HUES64 (cell line): ENCODE measurements around the gene DOCK11.
"Not testable (repeated sequence)": the region's sequence is repeated elsewhere in the genome, so short reads cannot be mapped to it uniquely, and the experiment has no call there.

Experiments used
- H3K27ac ChIP-seq: 2 replicates; pipeline ENCODE4 v1.7.0; 2013; ENCODE audit warnings: low read depth, low read length, inconsistent platforms
- H3K27me3 ChIP-seq: 2 replicates; pipeline ENCODE4 v1.6.1; 2013; ENCODE audit warnings: mild to moderate bottlenecking, low read length; ENCODE audit not compliant: insufficient read depth
- H3K36me3 ChIP-seq: 2 replicates; pipeline ENCODE4 v1.6.1; 2013; ENCODE audit warnings: mild to moderate bottlenecking, low read length; ENCODE audit not compliant: insufficient read depth
- H3K4me1 ChIP-seq: 2 replicates; pipeline ENCODE4 v1.6.1; 2013; ENCODE audit warnings: mild to moderate bottlenecking, low read length, moderate library complexity; ENCODE audit not compliant: insufficient read depth
- H3K4me3 ChIP-seq: 2 replicates; pipeline ENCODE4 v1.5.1; 2013; ENCODE audit warnings: mild to moderate bottlenecking, low read length, moderate library complexity
- H3K9ac ChIP-seq: 2 replicates; pipeline ENCODE4 v1.6.1; 2013; ENCODE audit warnings: mild to moderate bottlenecking, low read depth, low read length
- H3K9me3 ChIP-seq: 2 replicates; pipeline ENCODE4 v1.6.1; 2013; ENCODE audit warnings: low read depth, low read length; ENCODE audit not compliant: insufficient read depth
- WGBS: fragments of 150-250, 120-280 bp; methylation state at CpG from one replicate; pipeline ENCODE4 v1.1.7; 2013; ENCODE audit warnings: missing lambda C conversion rate; 5-methylcytosine and 5-hydroxymethylcytosine counted together

The DOCK11 gene

GRCh38 chrX:118726887-118727685 lies 231.5 kb downstream of the DOCK11 start, which contains the start of gene IL13RA1:
Gene IL13RA1, plus strand, starts transcription at chrX:118727606. Its CDS starts 33 bp downstream, at chrX:118727639.
- peak within 1 kb of the TSS; percentile 60 for H3K4me3 ChIP-seq
- WGBS = 5% methylated on average over 55 of the region's 56 CpGs
- no peaks in the 10 kb centered on the region for H3K36me3 ChIP-seq
- H3K27ac ChIP-seq = peak within 1 kb of the TSS; percentile 62; the same call in 1 of the 2 replicates
- peaks cover 23% of the 10 kb centered on the region for H3K27me3 ChIP-seq
- no peaks in the 10 kb centered on the region for H3K4me1 ChIP-seq
- H3K9me3 ChIP-seq = no peaks in the 10 kb centered on the region
- peak within 1 kb of the TSS; percentile 56 for H3K9ac ChIP-seq

- H3K27me3 ChIP-seq = peaks cover 23% of the 10 kb centered on the region
- peak overlapping the region; percentile 50 for H3K9ac ChIP-seq
- no peak overlapping the region for H3K27ac ChIP-seq
- 2% methylated on average over 73 of the region's 73 CpGs for WGBS
- H3K9me3 ChIP-seq = no peaks in the 10 kb centered on the region
- H3K36me3 ChIP-seq = no peaks in the 10 kb centered on the region
- H3K4me1 ChIP-seq = no peaks in the 10 kb centered on the region
- H3K4me3 ChIP-seq = peak overlapping the region; percentile 60
Observed at GRCh38 chrX:118727686-118728339, 232.2 kb downstream of the DOCK11 start.

DNA sequence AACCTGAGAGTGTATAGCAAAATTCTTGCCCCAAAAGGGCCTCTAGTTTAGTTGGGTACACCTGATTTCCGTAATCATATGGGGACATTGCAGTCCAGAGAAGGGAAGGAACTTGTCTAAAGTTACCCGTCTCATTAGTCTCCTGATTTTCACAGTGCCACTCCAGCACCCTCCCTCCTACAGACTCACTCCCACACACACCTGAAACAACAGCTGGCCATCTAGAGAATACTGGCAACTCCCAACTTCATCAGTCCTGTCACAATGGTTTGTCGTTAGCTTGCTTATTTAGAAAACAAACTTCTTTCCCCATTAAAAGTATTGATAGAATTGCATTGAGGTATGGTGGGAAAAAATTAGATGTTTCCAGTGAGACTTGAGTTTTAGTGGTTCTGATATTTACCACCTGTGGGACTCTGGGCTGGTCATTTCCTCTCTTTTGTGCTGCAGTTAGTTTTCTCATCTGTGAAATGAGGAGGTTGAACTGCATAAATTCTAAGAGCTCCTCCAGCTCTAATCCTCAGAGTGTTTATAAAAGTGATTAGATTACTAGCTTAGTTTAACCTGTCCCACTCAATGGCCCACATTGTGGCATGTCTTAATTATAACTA lies 233.5 kb downstream of the DOCK11 start:
- H3K27me3 ChIP-seq = peaks cover 23% of the 10 kb centered on the region
- no peaks in the 10 kb centered on the region for H3K4me1 ChIP-seq
- WGBS = 76% methylated on average over 2 of the region's 3 CpGs
- H3K9me3 ChIP-seq = no peaks in the 10 kb centered on the region
- H3K9ac ChIP-seq = no peak overlapping the region
- H3K36me3 ChIP-seq = no peaks in the 10 kb centered on the region
- H3K27ac ChIP-seq = no peak overlapping the region
- no peak overlapping the region for H3K4me3 ChIP-seq

- 36% methylated on average over 4 of the region's 4 CpGs for WGBS
- peaks cover 23% of the 10 kb centered on the region for H3K27me3 ChIP-seq
- H3K27ac ChIP-seq = no peak overlapping the region
- no peaks in the 10 kb centered on the region for H3K36me3 ChIP-seq
- no peak overlapping the region for H3K4me3 ChIP-seq
- no peak overlapping the region for H3K9ac ChIP-seq
- no peaks in the 10 kb centered on the region for H3K4me1 ChIP-seq
- H3K9me3 ChIP-seq = no peaks in the 10 kb centered on the region
Observed at GRCh38 chrX:118730500-118731247, 235.1 kb downstream of the DOCK11 start.

DNA sequence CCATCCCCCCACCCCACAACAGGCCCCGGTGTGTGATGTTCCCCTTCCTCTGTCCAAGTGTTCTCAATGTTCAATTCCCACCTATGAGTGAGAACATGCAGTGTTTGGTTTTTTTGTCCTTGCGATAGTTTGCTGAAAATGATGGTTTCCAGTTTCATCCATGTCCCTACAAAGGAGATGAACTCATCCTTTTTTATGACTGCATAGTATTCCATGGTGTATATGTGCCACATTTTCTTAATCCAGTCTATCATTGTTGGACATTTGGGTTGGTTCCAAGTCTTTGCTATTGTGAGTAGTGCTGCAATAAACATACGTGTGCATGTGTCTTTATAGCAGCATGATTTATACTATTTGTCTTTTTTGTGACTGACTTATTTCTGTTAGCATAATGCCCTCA lies 236.9 kb downstream of the DOCK11 start:
- not testable (repeated sequence) for H3K9me3 ChIP-seq, H3K4me1 ChIP-seq, H3K27ac ChIP-seq, H3K9ac ChIP-seq, H3K36me3 ChIP-seq, H3K4me3 ChIP-seq
- 100% methylated on average over 1 of the region's 3 CpGs for WGBS
- H3K27me3 ChIP-seq = peaks cover 21% of the 10 kb centered on the region

DNA sequence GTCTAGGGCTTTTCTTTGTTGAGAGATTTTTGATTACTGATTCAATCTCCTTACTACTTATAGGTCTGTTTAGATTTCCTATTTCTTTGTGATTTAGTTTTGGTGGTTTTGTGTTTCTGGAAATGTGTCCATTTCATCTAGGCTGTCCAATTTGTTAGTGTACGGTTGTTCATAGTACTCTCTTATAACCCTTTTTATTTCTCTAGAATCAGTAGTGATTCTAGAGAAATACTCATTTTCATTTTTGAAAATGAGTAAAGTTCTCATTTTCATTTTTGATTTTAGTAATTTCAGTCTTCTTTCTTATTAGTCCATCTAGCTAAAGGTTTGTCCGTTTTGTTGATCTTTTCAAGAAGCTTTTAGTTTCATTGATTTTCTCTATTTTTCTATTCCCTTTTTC lies 239.3 kb downstream of the DOCK11 start:
- no peaks in the 10 kb centered on the region for H3K27me3 ChIP-seq
- H3K4me1 ChIP-seq = no peaks in the 10 kb centered on the region
- H3K4me3 ChIP-seq = no peak overlapping the region
- no CpG with 5 or more reads among the region's 2 CpGs for WGBS
- no peak overlapping the region for H3K27ac ChIP-seq
- H3K9me3 ChIP-seq = no peaks in the 10 kb centered on the region
- H3K9ac ChIP-seq = no peak overlapping the region
- H3K36me3 ChIP-seq = no peaks in the 10 kb centered on the region
